SK-N-SH (cell line): ENCODE results near the gene GRK3. TPM values are rescaled to one million over a fixed set of nuclear protein-coding genes. Genes with fewer than 3 reads are reported as not detected.

ENCODE experiments used
- CTCF ChIA-PET: fragments of 300-600, 350-600 bp; formaldehyde crosslinking; extraction: SDS; loops from one replicate; lab custom pipeline; 2021; lab: Yijun Ruan, JAX
- POLR2A ChIA-PET: fragments of 350-600 bp; sonication (Branson Sonifier 250); formaldehyde crosslinking; extraction: SDS; loops from one replicate; lab custom pipeline; 2020; ENCODE audit warnings: antibody characterized with exemption, inconsistent platforms; lab: Yijun Ruan, JAX
- DNase-seq: peaks from one replicate; pipeline ENCODE4 v3.0.0; 2012
- H2AFZ ChIP-seq: fragments of 200-600 bp; sonication (generic); 2 replicates; pipeline ENCODE4 v1.8.1; 2016; ENCODE audit warnings: antibody characterized with exemption, mild to moderate bottlenecking, low read depth
- H3F3A ChIP-seq: fragments of 200-600 bp; sonication (generic); replicated peaks from 2 replicates; pipeline ENCODE3; 2016; ENCODE audit warnings: antibody characterized with exemption, mild to moderate bottlenecking; ENCODE audit not compliant: insufficient read depth
- H3K27ac ChIP-seq, 2 experiments: fragments of 200-500 bp in 1 of 2; fragments of 200-600 bp in 1 of 2; sonication (Bioruptor generic) in 1 of 2; sonication (generic), shearing (Covaris generic) in 1 of 2; 2 replicates each; pipeline versions ENCODE4 v1.5.1 to v1.6.1; 2014 to 2016; ENCODE audit warnings: low read depth in 2 of 2, inconsistent platforms in 1 of 2, low read length in 1 of 2, mild to moderate bottlenecking in 1 of 2, mixed read lengths in 1 of 2
- H3K27me3 ChIP-seq: fragments of 200-600 bp; sonication (generic), shearing (Covaris generic); 2 replicates; pipeline ENCODE4 v1.6.1; 2016; ENCODE audit warnings: mixed run types; ENCODE audit not compliant: insufficient read depth
- H3K36me3 ChIP-seq, 2 experiments: fragments of 200-500 bp in 1 of 2; fragments of 200-600 bp in 1 of 2; sonication (Bioruptor generic) in 1 of 2; sonication (generic) in 1 of 2; replicated peaks in 1 of 2; 2 replicates each; pipeline versions ENCODE3 to v1.5.1; 2014 to 2016; ENCODE audit warnings: low read length in 1 of 2, mild to moderate bottlenecking in 1 of 2; ENCODE audit not compliant: insufficient read depth in 2 of 2, control insufficient read depth in 1 of 2
- H3K4me1 ChIP-seq, 2 experiments: fragments of 200-500 bp in 1 of 2; fragments of 200-600 bp in 1 of 2; sonication (Bioruptor generic) in 1 of 2; sonication (generic), shearing (Covaris generic) in 1 of 2; 2 replicates each; pipeline versions ENCODE4 v1.5.1 to v1.6.1; 2014 to 2016; ENCODE audit warnings: low read depth in 1 of 2, low read length in 1 of 2, mixed run types in 1 of 2; ENCODE audit not compliant: insufficient read depth in 2 of 2, control insufficient read depth in 1 of 2
- H3K4me2 ChIP-seq: fragments of 200-600 bp; sonication (generic), shearing (Covaris generic); 2 replicates; pipeline ENCODE4 v1.6.1; 2017; ENCODE audit warnings: mixed run types
- H3K4me3 ChIP-seq, 2 experiments: fragments of 200-500 bp in 1 of 2; fragments of 200-600 bp in 1 of 2; sonication (Bioruptor generic) in 1 of 2; sonication (generic), shearing (Covaris generic) in 1 of 2; 2 replicates each; pipeline versions ENCODE4 v1.5.1 to v1.8.1; 2014 to 2016; ENCODE audit warnings: low read depth in 2 of 2, inconsistent platforms in 1 of 2, low read length in 1 of 2, mild to moderate bottlenecking in 1 of 2, mixed read lengths in 1 of 2, moderate library complexity in 1 of 2
- H3K79me2 ChIP-seq: fragments of 200-600 bp; sonication (generic); 2 replicates; pipeline ENCODE4 v1.8.1; 2017; ENCODE audit warnings: mild to moderate bottlenecking; ENCODE audit not compliant: insufficient read depth
- H3K9ac ChIP-seq: fragments of 200-600 bp; sonication (generic); 2 replicates; pipeline ENCODE4 v1.6.1; 2017; ENCODE audit warnings: mixed run types
- H3K9me2 ChIP-seq: fragments of 200-600 bp; sonication (generic); 2 replicates; pipeline ENCODE4 v1.6.1; 2017; ENCODE audit warnings: mixed run types
- H3K9me3 ChIP-seq: fragments of 200-600 bp; sonication (generic); 2 replicates; pipeline ENCODE4 v1.6.1; 2017; ENCODE audit warnings: mixed run types, mild to moderate bottlenecking, moderate library complexity
- H4K20me1 ChIP-seq: fragments of 200-600 bp; sonication (generic); 2 replicates; pipeline ENCODE4 v1.6.1; 2017; ENCODE audit warnings: mild to moderate bottlenecking, mixed run types; ENCODE audit not compliant: insufficient read depth
- EP300 ChIP-seq, 2 experiments: IDR thresholded peaks; 2 replicates each; pipeline versions ENCODE4 v1.4.0 to v1.6.1; 2012; ENCODE audit warnings: borderline replicate concordance in 1 of 2, low read depth in 1 of 2, low read length in 1 of 2
- FOXJ3 ChIP-seq: sonication (generic); formaldehyde crosslinking; IDR thresholded peaks from 2 replicates; pipeline ENCODE4 v1.5.1; 2020; ENCODE audit warnings: mild to moderate bottlenecking, missing genetic modification reagents
- FOXM1 ChIP-seq: IDR thresholded peaks from 2 replicates; pipeline ENCODE4 v1.4.0; 2012; ENCODE audit warnings: low read depth, mild to moderate bottlenecking
- GATA2 ChIP-seq: sonication (generic); formaldehyde crosslinking; IDR thresholded peaks from 2 replicates; pipeline ENCODE4 v1.5.0; 2020; ENCODE audit warnings: mild to moderate bottlenecking, missing genetic modification reagents
- JUND ChIP-seq: IDR thresholded peaks from 2 replicates; pipeline ENCODE4 v1.4.0; 2012
- MAX ChIP-seq: IDR thresholded peaks from 2 replicates; pipeline ENCODE4 v1.4.0; 2012; ENCODE audit warnings: low read depth
- MEF2A ChIP-seq: IDR thresholded peaks from 2 replicates; pipeline ENCODE4 v1.4.0; 2012; ENCODE audit warnings: low read depth, borderline replicate concordance
- NFIC ChIP-seq: IDR thresholded peaks from 2 replicates; pipeline ENCODE4 v1.4.0; 2012; ENCODE audit warnings: borderline replicate concordance
- PBX3 ChIP-seq: IDR thresholded peaks from 2 replicates; pipeline ENCODE4; 2012
- POLR2AphosphoS5 ChIP-seq: IDR thresholded peaks from 2 replicates; pipeline ENCODE4 v1.6.1; 2012; ENCODE audit warnings: low read depth, low read length
- RAD21 ChIP-seq: IDR thresholded peaks from 2 replicates; pipeline ENCODE4 v1.6.1; 2012; ENCODE audit warnings: mild to moderate bottlenecking, low read length
- RCOR1 ChIP-seq: fragments of 150-350 bp; IDR thresholded peaks from 2 replicates; pipeline ENCODE4 v1.6.1; 2017; ENCODE audit warnings: antibody characterized with exemption, low read length
- SIN3A ChIP-seq: IDR thresholded peaks from 2 replicates; pipeline ENCODE4 v1.6.1; 2012; ENCODE audit warnings: low read depth, mild to moderate bottlenecking, low read length, moderate library complexity, borderline replicate concordance
- WGBS: methylation state at CpG from one replicate; pipeline ENCODE4 v1.1.6; 2017; ENCODE audit warnings: low lambda C conversion rate; 5-methylcytosine and 5-hydroxymethylcytosine counted together
- polyA plus RNA-seq, 3 experiments: library from polyadenylated mRNA; depleted of rRNA; stranded (reverse); fragments of >200 nt; gene quantifications; 2 replicates each; pipeline ENCODE4 v1.2.3, GENCODE V29; 2012
- TF ChIP-seq, protein P1 (sequence below): IDR thresholded peaks from 2 replicates; pipeline ENCODE4 v1.4.0; 2012; ENCODE audit warnings: low read depth, borderline replicate concordance

The GRK3 gene
- polyA plus RNA-seq, 1 of the 3 experiments (the other 2 are of a cell fraction) = 1.3 TPM

GRCh38 chr22:25627271-25627852 lies 62.9 kb downstream of the GRK3 start (continued):
- TF ChIP-seq, protein P1, sequence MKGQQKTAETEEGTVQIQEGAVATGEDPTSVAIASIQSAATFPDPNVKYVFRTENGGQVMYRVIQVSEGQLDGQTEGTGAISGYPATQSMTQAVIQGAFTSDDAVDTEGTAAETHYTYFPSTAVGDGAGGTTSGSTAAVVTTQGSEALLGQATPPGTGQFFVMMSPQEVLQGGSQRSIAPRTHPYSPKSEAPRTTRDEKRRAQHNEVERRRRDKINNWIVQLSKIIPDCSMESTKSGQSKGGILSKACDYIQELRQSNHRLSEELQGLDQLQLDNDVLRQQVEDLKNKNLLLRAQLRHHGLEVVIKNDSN = no peak
- TF ChIP-seq GATA2 (CRISPR knock-in tag) = peak; percentile 26; the same call in 1 of the 2 replicates

DNA sequence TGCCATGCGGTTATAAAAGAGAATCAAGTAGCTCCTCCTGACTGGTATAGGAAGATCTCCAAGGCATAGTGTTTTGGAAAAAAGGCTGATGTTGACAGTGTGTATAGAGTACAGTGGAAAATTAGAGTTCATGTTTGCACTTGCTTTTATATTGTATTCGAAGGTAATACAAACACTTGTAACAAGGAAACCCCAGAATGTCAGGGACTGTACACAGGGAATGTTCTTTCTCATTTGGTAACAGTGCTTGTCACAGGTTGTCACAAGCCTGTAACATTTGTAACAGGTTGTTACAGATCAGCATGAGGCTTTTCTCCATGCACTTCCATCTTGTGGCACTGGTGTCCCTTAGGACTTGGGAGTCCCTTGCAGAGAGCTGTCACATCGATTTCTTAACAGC lies 64.0 kb downstream of the GRK3 start:
- Histone ChIP-seq H3K36me3 (no peaks in the 10 kb centered on the region), H3K27me3 (no peaks in the 10 kb centered on the region), H2AFZ (no peak overlapping the region), H3K4me3 (no peak overlapping the region), H3K4me2 (no peak overlapping the region), H3K9me2 (no peaks in the 10 kb centered on the region), H3K9ac (no peak overlapping the region), H3K9me3 (no peaks in the 10 kb centered on the region), H3F3A (no peaks in the 10 kb centered on the region), H4K20me1 (no peaks in the 10 kb centered on the region), H3K27ac (peak overlapping the region in 1 of 2 experiments; percentile 68; a peak in 1 of 4 replicates), H3K79me2 (no peaks in the 10 kb centered on the region), H3K4me1 (peaks cover 0 to 30% of the 10 kb centered on the region in 2 experiments; a peak in 2 of 4 replicates)
- TF ChIP-seq NFIC (no peak), FOXM1 (no peak), JUND (no peak), SIN3A (no peak), POLR2AphosphoS5 (no peak), EP300 (IDR thresholded peaks at IDR 0.05; ENCODE audit: borderline replicate concordance in 1 of 2, low read depth in 1 of 2, low read length in 1 of 2) (no peak), RAD21 (no peak), PBX3 (no peak)
- POLR2A ChIA-PET = no interaction called here
- no peak for DNase-seq
- 56% methylated on average over 3 of the region's 3 CpGs for WGBS
- CTCF ChIA-PET = no interaction called here

GRCh38 chr22:25629613-25630012 lies 65.1 kb downstream of the GRK3 start:
- CTCF ChIA-PET = interaction anchor here (0.7 kb wide), 1 partner anchor 12 kb away, joined by 3 read pairs; no protein-coding TSS in a partner anchor

More at GRCh38 chr22:25629613-25630012, 65.1 kb downstream of the GRK3 start:
- TF ChIP-seq MEF2A (no peak), RCOR1 (no peak), MAX (no peak), FOXJ3 (no peak)
- POLR2A ChIA-PET = no interaction called here
- WGBS = 60% methylated on average over 2 of the region's 2 CpGs
- Histone ChIP-seq H3K79me2 (no peaks in the 10 kb centered on the region), H3K27ac (no peak overlapping the region), H3K27me3 (no peaks in the 10 kb centered on the region), H3K9me2 (no peaks in the 10 kb centered on the region), H3K4me3 (no peak overlapping the region), H3K36me3 (no peaks in the 10 kb centered on the region), H3F3A (no peaks in the 10 kb centered on the region), H3K4me2 (no peak overlapping the region), H2AFZ (no peak overlapping the region), H3K4me1 (peaks cover 0 to 30% of the 10 kb centered on the region in 2 experiments; a peak in 2 of 4 replicates), H3K9ac (no peak overlapping the region), H3K9me3 (no peaks in the 10 kb centered on the region), H4K20me1 (no peaks in the 10 kb centered on the region)
- DNase-seq = no peak
